GM10847 (cell line): ENCODE data around the gene ARFGAP3.

ENCODE experiments used
- POLR2A ChIP-seq: IDR thresholded peaks from 2 replicates; pipeline ENCODE4 v1.6.1; 2011; ENCODE audit not compliant: insufficient read length; ENCODE audit errors: extremely low read depth

Gene ARFGAP3

GRCh38 chr22:42889304-42889703 is 32.2 kb upstream of the ARFGAP3 start:
- TF ChIP-seq POLR2A, result no peak

DNA sequence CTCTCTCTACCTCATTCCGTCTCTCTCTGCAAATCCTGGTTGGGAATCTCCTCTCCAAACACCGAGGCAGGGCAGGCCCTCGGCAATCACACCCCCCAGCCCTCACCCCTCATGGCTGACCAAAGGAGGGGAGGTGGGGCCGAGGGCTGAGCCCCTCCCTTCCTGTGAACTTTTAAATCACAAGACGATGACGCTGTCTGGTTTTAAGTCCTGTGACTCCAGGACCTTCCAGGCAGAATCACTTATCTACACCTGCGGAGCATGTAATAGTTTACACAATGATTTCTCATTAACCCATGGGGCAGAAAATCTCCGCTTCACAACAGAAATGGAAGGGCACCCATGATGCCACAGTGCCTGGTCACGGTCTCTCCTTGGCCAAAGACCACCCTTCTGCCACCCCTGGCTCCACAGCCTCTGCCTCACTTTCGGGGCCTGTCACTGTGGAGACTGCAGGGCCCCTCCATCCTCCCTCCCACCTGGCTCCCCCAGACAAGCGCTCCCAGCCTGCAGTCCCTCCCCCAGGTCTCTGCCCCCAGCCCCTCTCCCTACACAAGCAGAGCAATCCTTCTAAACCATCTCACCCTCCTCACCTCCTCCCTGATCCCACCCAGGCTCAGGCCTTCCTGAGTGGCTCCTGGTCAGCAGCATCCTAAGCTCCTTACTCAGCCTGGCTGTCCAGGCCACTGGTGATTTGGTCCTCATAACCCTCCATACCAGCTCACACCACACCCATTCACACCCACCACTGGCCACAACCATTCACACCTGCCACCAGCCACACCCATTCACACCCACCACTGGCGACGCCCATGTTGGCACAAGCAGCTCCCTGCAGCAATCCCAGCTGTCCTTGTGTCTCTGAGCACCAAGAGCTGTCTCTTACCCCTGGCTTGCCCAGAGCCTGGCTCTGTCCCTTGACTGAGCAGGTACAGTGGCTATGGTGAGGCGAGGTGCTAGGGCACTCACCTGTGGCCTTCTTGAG is 30.7 kb upstream of the ARFGAP3 start:
- no peak for TF ChIP-seq POLR2A

- no peak for TF ChIP-seq POLR2A
These were observed 30.0 kb upstream of the ARFGAP3 start for GRCh38 chr22:42887120-42887519.

DNA sequence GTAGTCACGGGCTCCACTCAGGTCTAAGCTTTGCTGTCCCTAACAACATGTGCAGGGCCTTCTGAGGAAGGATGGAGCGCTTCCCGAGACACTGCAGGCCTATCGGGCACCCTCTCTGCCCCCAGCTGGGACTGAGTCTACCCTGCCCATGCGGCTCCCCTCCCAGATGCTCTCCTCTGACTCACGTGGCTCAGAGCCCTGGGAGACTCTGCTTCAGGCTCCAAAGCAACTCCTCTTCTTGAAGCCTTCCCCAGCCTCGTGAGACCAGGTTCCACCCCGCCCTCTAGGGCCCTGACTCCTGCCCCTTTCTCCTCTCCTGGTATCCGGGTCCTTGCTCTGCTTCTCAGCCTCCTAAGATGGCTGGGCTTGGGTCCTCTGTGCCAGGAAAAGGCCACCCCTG is 28.4 kb upstream of the ARFGAP3 start:
- no peak for TF ChIP-seq POLR2A

- no peak for TF ChIP-seq POLR2A
These were observed 27.7 kb upstream of the ARFGAP3 start for GRCh38 chr22:42884616-42885375.

DNA sequence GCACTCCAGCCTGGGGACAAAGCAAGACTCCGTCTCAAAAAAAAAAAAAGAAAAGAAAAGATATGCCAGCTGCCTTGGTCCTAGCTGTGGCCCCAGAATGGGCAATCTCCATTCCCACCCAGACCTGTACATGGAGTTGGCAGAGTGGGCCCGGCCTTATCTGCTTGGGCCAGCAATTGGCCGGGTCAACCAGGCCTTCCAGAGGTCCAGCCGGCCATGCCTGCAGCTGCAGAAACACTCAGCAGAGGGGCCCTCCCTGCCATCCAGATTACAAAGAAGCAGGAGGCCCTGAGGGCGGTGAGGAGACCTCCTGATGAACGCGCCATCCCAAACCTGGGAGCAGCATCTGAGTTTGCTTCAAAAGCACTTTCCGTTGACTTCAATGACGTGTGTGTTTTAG is 26.9 kb upstream of the ARFGAP3 start:
- no peak for TF ChIP-seq POLR2A

DNA sequence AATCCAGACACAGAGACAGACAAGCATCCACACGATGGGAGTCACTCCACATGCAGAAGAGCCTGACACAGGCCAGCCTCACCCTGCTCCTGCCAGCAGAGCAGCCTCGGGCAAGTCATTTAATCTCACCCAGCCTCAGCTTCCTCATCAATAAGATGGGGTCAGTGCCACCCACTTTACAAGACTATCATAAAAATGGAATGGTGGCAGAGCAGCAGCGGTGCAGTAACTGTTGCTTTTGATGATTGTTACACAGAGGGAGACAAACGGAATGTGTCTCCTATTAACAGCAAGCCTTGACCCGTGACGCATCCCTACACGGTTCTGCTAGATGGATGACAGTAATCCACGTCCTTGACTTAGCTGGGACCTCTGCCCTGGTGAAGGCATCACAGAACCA is 26.0 kb upstream of the ARFGAP3 start:
- no peak for TF ChIP-seq POLR2A

- TF ChIP-seq POLR2A, result no peak
These were observed 25.0 kb upstream of the ARFGAP3 start for GRCh38 chr22:42881982-42882656.

DNA sequence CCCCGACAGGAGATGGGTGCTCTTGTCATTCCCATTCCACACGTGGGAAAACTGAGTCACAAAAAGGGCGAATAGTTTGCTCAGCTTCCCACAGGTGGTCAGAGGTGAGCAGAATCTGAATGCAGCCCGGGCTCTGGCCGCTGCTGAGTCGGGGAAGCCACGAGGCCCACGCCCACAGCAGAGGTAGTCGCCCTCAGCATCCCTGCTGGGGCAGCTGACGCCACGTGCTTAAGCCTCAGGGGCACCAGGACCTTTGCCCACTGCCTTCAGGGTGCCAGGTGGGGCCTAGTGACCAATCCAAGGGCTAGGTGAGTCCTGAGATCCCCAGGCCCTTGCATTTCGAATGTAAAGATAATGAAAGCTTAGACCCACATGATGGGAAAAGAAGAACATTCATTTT is 24.2 kb upstream of the ARFGAP3 start:
- no peak for TF ChIP-seq POLR2A

DNA sequence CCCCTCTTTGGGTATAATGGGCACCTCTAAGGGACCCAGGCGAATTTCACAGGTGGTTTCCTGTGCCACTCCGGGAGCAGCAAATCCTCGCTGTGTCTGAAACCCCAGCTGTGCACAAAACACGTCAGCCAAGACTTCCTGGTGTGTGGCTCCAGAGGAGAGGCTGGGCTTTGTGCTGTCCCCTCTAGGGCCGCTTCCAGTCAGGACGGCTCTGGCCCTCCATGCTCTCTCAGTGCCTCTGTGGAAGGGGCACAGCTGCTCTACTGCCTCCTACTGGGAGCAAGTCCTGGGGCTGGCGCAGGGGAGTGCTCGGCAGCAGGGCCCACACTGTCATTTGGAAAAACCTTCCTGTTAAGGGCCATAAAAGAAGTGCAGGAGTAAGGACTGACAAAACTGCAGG is 23.7 kb upstream of the ARFGAP3 start:
- no peak for TF ChIP-seq POLR2A

- TF ChIP-seq POLR2A, result no peak
These were observed 22.4 kb upstream of the ARFGAP3 start for GRCh38 chr22:42879371-42880021.

- TF ChIP-seq POLR2A, result no peak
These were observed 21.7 kb upstream of the ARFGAP3 start for GRCh38 chr22:42878561-42879305.

- no peak for TF ChIP-seq POLR2A
These were observed 20.7 kb upstream of the ARFGAP3 start for GRCh38 chr22:42877597-42878340.

DNA sequence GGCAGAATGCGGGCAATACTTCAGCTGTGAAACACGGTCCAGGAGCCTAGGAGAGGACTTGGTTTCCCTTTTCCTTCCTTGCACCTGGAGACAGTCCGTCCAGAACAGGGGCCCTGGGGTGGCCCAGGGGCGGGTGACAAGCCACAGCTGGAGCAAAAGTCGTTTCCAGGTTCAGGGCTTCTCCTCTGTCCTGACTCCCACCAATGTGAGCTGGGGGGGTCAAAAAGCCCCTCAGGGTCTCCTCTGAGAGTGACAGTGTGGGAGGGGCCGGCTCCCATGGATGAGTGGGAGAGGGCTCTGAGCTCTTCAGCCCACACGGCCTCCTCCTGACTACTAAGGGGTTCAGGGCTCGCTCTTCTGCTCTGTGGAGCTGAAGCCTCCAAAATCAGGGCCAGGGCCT is 20.1 kb upstream of the ARFGAP3 start:
- no peak for TF ChIP-seq POLR2A
